Endothelial cell of umbilical vein (primary cell): ENCODE data around the gene EIF2S3.

Source experiments
- EZH2 ChIP-seq: IDR thresholded peaks from 2 replicates; pipeline ENCODE4 v1.6.1; 2012; ENCODE audit warnings: borderline replicate concordance, low read depth, mild to moderate bottlenecking, moderate library complexity, low read length, inconsistent platforms; ENCODE audit not compliant: severe bottlenecking
- POLR2A ChIP-seq: IDR thresholded peaks from 2 replicates; pipeline ENCODE4 v1.6.1; 2012; ENCODE audit warnings: low read depth, mild to moderate bottlenecking, control low read depth, low read length
- POLR2AphosphoS5 ChIP-seq: IDR thresholded peaks from 2 replicates; pipeline ENCODE4 v1.6.1; 2012; ENCODE audit warnings: low read depth, mild to moderate bottlenecking, control low read depth, low read length, moderate library complexity; ENCODE audit not compliant: insufficient read depth
- TF ChIP-seq, protein P1 (sequence below), 2 donors: IDR thresholded peaks; 1 replicate in 1 of 2; 2 replicates in 1 of 2; pipeline ENCODE4 v1.5.1; 2011; ENCODE audit warnings: low read length in 2 of 2, mild to moderate bottlenecking in 2 of 2, moderate library complexity in 2 of 2, control low read depth in 1 of 2, inconsistent platforms in 1 of 2, low read depth in 1 of 2; ENCODE audit not compliant: insufficient read depth in 1 of 2; ENCODE audit errors: extremely low read depth in 1 of 2
- TF ChIP-seq, protein P2 (sequence below): IDR thresholded peaks from 2 replicates; pipeline ENCODE4 v1.6.1; 2011; ENCODE audit not compliant: insufficient read depth, insufficient read length

DNA sequence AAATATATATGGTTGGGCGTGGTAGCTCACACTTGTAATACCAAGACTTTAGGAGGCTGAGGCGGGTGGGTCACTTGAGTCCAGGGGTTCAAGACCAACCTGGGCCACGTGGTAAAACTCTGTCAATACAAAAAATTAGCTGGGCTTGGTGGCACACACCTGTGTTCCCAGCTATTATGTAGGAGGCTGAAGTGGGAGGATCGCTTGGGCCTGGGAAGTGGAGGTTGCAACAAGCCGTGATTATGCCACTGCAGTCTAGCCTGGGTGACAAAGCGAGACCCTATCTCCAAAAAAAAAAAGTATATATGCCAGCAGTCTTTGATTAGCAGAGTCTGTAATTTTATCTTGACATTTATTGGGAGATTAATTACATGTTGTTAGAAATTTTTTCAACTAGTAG, 8.7 kb downstream of the EIF2S3 start:
- TF ChIP-seq POLR2AphosphoS5 = no peak
- TF ChIP-seq, protein P1, sequence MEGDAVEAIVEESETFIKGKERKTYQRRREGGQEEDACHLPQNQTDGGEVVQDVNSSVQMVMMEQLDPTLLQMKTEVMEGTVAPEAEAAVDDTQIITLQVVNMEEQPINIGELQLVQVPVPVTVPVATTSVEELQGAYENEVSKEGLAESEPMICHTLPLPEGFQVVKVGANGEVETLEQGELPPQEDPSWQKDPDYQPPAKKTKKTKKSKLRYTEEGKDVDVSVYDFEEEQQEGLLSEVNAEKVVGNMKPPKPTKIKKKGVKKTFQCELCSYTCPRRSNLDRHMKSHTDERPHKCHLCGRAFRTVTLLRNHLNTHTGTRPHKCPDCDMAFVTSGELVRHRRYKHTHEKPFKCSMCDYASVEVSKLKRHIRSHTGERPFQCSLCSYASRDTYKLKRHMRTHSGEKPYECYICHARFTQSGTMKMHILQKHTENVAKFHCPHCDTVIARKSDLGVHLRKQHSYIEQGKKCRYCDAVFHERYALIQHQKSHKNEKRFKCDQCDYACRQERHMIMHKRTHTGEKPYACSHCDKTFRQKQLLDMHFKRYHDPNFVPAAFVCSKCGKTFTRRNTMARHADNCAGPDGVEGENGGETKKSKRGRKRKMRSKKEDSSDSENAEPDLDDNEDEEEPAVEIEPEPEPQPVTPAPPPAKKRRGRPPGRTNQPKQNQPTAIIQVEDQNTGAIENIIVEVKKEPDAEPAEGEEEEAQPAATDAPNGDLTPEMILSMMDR (IDR thresholded peaks at IDR 0.05; ENCODE audit: extremely low read depth in 1 of 2, insufficient read depth in 1 of 2, low read depth in 1 of 2, low read length in 2 of 2) = no peak
- no peak for TF ChIP-seq POLR2A
- no peak for TF ChIP-seq EZH2
- TF ChIP-seq, protein P2, sequence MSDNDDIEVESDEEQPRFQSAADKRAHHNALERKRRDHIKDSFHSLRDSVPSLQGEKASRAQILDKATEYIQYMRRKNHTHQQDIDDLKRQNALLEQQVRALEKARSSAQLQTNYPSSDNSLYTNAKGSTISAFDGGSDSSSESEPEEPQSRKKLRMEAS = no peak
